Fibroblast of pulmonary artery (primary cell): Measurements from ENCODE around the gene OLFM3.

Source experiments
- DNase-seq: peaks from one replicate; pipeline ENCODE4 v3.0.0-alpha.2; 2010; ENCODE audit warnings: low read depth
- H3K4me3 ChIP-seq: replicated peaks from 2 replicates; pipeline ENCODE4 v1.5.1; 2011; ENCODE audit warnings: low read depth, mild to moderate bottlenecking, control low read depth, low read length, moderate library complexity
- CTCF ChIP-seq: IDR thresholded peaks from 2 replicates; pipeline ENCODE4 v1.5.1; 2011; ENCODE audit warnings: mild to moderate bottlenecking, control low read depth, low read length, inconsistent platforms; ENCODE audit errors: missing control alignments

OLFM3 gene

GRCh38 chr1:101908980-101909379, 87.7 kb downstream of the OLFM3 start:
- TF ChIP-seq CTCF, result no peak
- DNase-seq, result no peak
- H3K4me3 ChIP-seq, result no peak overlapping the region

GRCh38 chr1:101907264-101907663, 89.5 kb downstream of the OLFM3 start:
- no peak for TF ChIP-seq CTCF
- no peak for DNase-seq
- no peak overlapping the region for H3K4me3 ChIP-seq

DNA sequence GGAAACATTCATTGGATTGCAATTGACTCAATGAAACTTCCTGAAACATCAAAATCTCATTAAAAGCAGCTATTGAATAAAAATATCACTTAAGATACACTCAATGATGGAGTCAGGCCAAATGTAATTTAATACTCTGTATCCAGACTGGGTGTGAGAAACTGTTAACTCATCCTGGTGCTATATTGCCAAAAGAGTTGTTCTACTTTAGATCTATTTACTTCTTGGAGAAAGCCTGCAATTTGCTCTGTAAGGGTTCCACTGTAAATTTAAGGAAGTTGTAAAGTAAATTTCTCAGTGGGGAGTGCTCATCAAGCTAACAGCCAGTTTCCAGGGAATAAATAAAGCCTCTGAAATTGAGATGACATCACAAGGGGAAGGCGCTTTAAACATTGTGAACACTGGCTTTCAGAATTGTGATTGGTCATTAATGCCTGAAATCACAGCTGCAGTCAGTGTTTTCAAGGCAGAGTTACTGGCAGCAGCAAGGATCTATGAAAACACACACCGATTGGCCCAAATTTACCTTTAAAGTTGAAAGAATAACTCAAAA, 91.4 kb downstream of the OLFM3 start:
- H3K4me3 ChIP-seq, result no peak overlapping the region
- TF ChIP-seq CTCF, result no peak
- DNase-seq, result no peak

- no peak for DNase-seq
- H3K4me3 ChIP-seq, result no peak overlapping the region
- TF ChIP-seq CTCF, result no peak
These were observed 94.5 kb downstream of the OLFM3 start for GRCh38 chr1:101902199-101902598.

- TF ChIP-seq CTCF, result no peak
- DNase-seq, result no peak
- no peak overlapping the region for H3K4me3 ChIP-seq
These were observed 98.6 kb downstream of the OLFM3 start for GRCh38 chr1:101898137-101898536.

DNA sequence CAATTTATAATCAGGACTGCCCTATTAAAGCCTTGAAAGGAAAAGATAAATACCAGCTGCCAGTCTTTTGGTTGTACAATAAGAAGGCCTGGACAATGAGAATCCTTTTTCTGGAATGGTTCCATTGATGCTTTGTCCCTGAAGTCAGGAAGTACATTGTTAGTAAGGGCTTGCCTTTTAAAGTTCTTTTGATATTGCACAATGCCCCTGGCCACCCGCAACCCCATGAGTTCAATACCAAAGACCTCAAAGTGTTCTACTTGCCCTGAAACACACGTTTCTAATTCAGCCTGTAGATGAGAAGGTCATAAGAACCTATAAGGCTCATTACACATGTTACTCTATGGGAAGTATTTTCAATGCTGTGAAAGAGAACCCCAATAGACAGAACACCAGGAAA, 112.1 kb downstream of the OLFM3 start:
- H3K4me3 ChIP-seq, result no peak overlapping the region
- TF ChIP-seq CTCF, result no peak
- DNase-seq, result no peak

DNA sequence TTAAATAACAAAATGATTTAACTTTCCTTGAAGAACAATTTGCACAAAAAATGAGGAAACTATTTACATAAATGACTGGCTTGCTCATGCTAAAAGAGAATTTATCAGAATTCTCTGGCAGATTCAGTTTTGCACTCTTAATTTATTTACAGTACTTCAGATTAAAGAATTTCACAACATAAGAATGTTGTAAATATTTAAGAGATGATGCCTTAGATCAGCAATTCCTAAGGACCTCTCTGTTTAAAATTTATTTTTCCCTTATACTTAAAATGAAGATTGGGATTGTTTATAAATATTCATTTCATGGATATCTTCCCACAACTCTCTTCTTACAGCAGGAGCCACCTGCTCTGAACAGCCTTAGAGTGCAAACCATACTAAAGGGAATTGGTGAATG, 120.8 kb downstream of the OLFM3 start:
- no peak for TF ChIP-seq CTCF
- no peak for DNase-seq
- H3K4me3 ChIP-seq, result no peak overlapping the region
